Stimulated activated CD4-positive, alpha-beta T cell treated with anti-CD3 and anti-CD28 coated beads, Interleukin-2, amount 100 ng/mL, for 48 hours (primary cell): ENCODE results near the gene PHF2.
"Not testable (repeated sequence)": the region's sequence is repeated elsewhere in the genome, so short reads cannot be mapped to it uniquely, and the experiment has no call there.

Experiments
- DNase-seq, 2 donors: peaks; one replicate each; pipeline ENCODE4 v3.0.0-alpha.2; 2020

The PHF2 gene

GRCh38 chr9:93655621-93656425, 79.4 kb downstream of the PHF2 start:
- no peak for DNase-seq

- no peak for DNase-seq
Measured at GRCh38 chr9:93656426-93657239, 80.2 kb downstream of the PHF2 start.

GRCh38 chr9:93657331-93658111, 81.1 kb downstream of the PHF2 start:
- DNase-seq, result no peak

GRCh38 chr9:93658184-93658925, 82.0 kb downstream of the PHF2 start:
- DNase-seq, result no peak

DNA sequence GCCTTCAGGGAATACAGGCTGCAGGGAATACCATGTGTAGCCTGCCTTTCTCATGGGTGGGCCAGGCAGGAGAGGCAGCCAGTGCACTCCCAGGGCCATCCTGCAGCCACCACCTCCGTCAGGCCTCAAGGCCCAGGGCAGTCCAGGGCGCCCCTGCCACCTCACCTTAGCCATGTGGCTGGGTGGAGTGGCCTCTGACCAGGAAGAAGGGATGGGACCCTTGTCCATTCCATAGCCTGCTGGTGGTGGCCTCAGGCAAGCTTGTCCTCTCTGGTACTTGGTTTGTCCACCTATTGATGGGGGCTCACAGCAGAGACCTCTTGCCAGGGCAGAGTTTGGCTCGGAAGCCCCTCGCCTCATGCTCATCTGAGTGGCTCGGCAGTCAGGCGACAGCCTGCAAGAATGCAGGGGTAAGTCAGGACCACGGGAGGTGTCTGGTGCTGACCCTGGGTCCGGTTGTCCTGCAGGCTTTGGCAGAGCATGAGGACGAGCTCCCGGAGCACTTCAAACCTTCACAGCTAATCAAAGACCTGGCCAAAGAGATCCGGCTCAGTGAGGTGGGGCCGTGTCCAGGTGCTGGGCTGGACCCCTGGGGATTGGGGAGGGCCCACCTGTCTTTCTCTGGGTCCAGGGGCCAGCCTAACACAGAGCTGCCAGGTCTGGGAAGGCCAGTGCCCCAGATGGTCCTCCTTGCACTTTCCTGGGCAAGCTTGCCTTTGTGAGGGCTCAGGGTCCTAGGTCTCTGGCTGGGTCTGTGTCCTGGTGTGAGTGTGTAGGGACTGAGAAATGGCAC, 82.9 kb downstream of the PHF2 start:
- no peak for DNase-seq

- DNase-seq, result no peak
Measured at GRCh38 chr9:93659837-93660177, 83.4 kb downstream of the PHF2 start.

- no peak for DNase-seq
Measured at GRCh38 chr9:93660352-93661046, 84.1 kb downstream of the PHF2 start.

DNA sequence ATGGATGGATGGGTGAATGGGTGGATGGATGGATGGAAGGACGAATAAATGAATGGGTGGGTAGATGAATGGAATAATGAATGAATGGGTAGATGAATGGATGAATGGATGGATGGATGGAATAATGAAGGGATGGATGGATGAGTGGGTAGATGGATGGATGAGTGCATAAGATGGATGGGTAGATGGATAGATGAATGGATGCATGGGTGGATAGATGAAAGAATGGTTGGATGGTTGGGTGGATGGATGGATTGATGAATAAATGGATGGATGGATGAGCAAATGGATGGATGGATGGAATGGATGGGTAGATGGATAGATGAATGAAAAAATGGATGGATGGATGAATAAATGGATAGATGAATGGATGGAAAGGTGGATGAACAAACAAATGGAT, 85.2 kb downstream of the PHF2 start:
- DNase-seq, result no peak

- DNase-seq, result no peak
Measured at GRCh38 chr9:93662016-93662638, 85.7 kb downstream of the PHF2 start.

DNA sequence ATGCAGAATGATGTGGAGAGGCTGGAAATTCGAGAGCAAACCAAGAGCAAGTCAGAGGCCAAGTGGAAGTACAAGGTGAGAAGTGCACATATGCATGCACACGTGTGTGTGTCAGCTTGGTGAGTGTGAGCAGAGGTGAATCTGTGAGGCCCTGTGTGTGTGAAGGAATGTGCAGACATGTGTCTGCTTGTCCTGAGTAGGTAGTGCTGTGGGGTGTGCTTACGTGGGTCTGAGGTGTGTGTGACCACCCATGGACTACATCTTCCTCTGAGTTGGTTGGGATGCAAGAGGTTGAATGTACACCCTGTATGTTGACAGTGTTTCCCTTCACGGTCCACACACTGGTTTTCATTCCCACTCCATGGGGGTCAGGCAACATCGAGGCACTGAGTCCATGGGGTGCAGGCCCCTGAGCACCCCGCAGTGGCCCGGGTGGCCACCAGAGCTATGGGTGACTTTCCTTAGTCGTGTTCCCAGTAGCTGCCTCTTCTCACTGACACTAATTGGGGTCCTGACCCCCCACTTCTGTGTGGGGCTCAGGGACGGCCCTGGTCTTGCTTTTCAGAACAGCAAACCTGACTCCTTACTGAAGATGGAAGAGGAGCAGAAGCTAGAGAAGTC, 86.7 kb downstream of the PHF2 start:
- no peak for DNase-seq

GRCh38 chr9:93663877-93664548, 87.6 kb downstream of the PHF2 start:
- no peak for DNase-seq

- no peak for DNase-seq
Measured at GRCh38 chr9:93664549-93665120, 88.3 kb downstream of the PHF2 start.

DNA sequence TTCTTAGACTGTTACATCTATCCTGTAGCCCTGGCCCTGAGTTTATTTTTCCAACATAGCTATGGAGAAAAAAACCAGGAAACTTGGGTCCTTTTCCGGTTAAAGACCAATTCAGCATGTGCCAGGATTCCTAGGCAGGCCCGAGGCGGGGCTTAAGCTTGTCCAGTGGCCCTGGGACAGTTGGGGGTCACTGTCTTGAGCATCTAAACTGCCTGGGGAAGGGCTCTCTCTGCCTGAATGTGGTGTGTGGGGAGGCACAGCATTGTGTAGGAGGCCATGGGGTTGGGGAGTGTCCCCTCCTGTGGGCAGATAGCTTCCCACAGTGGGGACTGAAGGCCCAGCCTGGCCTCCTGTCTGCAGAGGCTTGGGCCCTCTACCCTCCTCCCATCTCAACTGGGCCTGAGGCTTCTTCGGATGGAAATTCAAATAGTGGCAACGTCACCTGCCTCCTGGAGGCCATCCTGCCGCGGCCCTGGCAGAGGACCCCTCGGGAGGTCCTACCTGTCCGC, 88.8 kb downstream of the PHF2 start:
- no peak for DNase-seq

GRCh38 chr9:93665637-93666438, 89.5 kb downstream of the PHF2 start:
- DNase-seq, result no peak

DNA sequence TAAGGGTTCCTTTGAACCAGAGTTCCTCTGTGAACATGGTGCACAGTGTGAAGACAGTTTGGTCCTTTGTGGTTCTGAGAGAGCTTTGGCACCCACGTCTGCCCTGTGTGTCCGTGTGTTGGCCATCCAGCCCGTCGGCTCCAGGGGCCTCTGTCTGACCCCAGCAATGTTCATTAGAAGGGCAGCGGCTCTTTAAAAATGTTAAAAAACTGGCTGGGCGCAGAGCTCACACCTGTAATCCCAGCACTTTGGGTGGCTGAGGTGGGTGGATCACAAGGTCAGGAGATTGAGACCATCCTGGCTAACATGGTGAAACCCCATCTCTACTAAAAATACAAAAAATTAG, 90.0 kb downstream of the PHF2 start:
- DNase-seq, result not testable (repeated sequence)

- no peak for DNase-seq
Measured at GRCh38 chr9:93667006-93667405, 90.6 kb downstream of the PHF2 start.

DNA sequence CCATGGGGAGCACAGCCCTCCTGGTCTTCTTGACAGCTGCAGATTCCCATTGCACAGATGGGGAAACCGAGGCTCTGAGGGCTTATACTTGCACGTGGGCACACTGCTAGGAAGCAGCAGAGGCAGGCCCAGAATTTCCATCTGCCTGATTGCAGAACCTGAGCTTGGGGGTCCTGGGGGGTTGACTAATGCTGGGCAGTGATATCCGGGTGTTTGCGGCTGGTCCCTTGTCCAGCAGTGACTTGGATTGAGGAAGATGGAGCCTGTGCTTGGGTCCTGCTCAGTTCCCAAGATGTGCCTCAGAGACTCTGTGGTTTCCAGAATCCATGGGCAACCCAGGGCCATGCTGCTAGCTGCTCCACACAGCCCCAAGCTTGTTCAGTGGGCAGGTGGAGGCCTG, 91.2 kb downstream of the PHF2 start:
- no peak for DNase-seq

GRCh38 chr9:93668261-93668871, 92.0 kb downstream of the PHF2 start:
- DNase-seq, result no peak
